GM18858 (cell line): ENCODE measurements around the gene TADA2B.

ENCODE experiments used
- ATAC-seq: cut with Tn5 transposase; IDR thresholded peaks from one replicate; pipeline ENCODE4 v1.9.1; 2021; ENCODE audit not compliant: unreplicated experiment

The TADA2B gene, protein sequence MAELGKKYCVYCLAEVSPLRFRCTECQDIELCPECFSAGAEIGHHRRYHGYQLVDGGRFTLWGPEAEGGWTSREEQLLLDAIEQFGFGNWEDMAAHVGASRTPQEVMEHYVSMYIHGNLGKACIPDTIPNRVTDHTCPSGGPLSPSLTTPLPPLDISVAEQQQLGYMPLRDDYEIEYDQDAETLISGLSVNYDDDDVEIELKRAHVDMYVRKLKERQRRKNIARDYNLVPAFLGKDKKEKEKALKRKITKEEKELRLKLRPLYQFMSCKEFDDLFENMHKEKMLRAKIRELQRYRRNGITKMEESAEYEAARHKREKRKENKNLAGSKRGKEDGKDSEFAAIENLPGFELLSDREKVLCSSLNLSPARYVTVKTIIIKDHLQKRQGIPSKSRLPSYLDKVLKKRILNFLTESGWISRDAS

GRCh38 chr4:7043284-7044136 is at the start of gene TADA2B:
Gene TADA2B, plus strand, starts transcription at chr4:7043372. Its CDS starts 208 bp downstream, at chr4:7043580.
- peak; percentile 18 for ATAC-seq

- no peak for ATAC-seq
Observed at GRCh38 chr4:6996481-6996880, 46.7 kb upstream of the TADA2B start.

DNA sequence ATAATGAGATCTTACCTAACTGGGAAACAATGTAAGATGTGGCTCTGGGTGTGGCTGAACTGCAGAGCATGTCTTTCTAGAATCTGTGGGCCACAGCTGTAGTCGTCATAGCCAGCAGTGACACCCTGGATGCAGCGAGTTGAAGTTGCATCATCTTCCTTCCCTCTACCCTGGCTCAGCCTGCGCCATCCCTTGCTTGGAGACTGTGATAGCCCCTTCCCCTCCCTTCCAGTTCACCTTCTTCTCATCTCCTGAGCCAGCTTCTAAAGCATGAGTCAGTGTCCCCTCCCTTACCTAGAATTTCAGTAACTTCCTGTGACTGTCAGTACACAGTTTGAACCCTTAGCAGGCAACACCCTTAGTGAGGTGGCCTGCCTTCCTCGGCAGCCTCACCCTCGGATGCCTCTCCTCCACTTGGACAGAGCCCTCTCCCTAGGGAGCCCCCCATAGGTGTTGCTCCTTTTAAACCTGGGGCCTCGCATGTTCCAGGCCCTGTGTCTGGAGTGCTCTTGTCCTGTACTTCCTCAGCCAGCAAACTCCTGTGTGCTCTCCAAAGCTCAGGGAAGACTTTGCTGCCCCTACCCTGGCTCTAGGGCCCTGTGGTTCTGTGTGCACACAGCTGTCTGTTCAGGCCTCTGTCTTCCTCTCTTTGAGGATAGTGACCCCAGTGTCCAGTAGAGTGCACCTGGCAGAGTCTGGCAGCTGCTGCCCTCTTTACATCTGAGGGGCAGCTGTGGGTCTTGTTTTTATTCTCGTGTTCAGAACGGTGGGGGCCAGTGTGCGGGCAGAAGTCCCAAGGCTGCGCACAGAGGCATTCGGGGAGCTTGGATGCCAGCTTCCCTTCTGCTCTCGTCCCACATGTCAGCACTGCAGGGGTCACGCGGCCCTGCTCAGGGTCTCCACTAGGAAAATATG is 43.7 kb upstream of the TADA2B start:
- ATAC-seq, result no peak

DNA sequence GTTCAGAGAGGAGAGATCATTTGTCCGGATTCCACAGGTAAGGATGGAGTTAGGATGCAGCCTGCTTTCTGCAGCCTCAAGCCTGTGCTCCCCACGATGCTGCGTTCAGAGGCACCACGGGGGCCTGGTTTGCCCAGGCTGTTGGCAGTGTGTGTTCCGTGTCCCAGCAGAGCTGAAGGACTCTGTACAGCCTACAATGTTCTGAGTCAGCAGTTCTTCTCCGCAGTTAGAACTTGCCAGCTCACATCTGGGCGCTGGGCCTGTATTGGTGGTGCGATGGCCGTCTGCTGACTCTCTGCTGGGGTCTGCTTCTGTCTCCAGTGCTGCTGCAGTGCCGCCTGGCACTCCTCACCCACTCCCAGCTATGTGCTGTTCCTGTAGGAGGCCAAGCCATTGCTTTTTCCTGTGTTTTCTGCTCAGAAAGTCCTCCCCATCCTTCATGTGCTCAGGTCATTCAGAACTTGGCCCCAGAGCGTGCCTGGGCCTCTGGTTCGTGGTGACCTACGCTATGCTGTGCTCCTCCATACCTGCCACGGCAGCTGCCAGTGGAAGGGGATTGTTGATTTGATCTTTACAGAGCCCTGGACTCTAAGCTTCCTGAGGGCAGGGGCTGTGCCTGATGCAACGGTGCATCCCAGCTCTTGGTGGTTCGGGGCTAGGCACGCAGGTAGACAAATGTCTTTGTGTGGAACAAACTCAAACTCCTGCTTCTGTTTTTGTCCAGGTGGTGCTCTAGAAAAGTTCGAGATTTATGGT is 42.6 kb upstream of the TADA2B start:
- ATAC-seq, result no peak

GRCh38 chr4:7001271-7001670 is 41.9 kb upstream of the TADA2B start:
- no peak for ATAC-seq

GRCh38 chr4:7002336-7002735 is 40.8 kb upstream of the TADA2B start:
- ATAC-seq, result no peak

DNA sequence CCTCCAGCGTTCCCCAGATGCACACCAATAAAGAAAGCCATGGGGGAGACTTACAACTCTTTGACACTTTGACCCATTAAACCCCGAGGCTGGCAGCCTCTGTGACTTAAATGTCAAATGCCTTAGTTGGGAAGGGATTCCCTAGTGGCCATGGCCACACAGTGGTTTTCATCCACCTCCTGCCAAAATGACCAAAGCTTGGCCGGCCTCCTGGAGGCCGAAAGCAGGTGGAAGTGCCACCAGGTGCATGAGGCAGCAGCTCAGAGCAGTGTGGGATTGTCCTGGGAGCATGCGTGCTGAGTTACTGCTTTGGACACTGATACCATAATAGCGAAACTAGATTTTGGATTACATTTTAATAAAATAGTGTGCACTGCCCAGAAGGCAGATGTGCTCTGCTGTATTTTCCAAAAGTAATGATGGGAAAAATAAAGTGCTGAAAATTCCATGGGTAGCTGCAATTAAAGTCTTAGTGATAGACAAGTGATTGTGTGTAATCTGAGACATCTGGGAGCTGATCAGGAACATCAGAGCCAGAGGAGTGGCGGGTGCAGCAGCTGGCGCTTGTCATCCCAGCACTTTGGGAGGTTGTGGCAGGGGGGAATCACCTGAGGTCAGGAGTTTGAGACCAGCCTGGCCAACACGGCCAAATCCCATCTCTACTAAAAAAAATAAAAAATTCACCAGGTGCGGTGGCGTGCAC is 39.8 kb upstream of the TADA2B start:
- no peak for ATAC-seq

DNA sequence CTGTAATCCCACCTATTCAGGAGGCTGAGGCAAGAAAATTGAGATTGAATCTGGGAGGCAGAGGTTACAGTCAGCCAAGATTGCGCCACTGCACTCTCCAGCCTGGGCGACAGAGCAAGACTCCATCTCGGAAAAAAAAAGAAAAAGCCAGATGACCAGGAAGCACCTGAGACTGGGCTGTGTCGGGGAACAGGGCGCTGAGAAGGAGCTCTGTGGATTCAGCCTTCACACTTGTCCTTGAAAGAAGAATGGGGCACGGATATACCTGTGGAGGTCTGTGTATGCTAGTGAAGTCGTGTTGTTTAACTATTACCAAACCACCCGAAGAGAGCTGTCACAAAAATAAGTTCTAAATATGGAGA is 39.3 kb upstream of the TADA2B start:
- no peak for ATAC-seq

DNA sequence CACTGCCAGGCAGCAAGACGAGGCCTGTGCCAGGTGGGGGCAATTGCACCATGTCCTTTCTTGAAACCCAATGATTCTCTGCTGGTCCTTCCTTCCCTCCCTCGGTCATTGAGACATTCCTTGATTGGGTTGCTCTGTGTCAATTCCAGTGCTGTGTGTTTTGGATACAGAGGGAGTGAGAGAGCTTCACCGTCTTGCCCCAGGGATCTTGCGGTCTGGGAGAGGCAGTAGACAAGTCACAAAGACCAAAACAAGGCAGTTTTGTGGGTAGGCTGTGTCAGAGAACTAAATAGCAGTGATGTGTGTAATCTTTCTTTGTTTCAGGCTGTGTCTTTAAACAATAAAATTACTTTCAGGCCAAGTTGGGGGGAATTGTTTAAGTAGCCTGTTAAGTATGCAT is 38.8 kb upstream of the TADA2B start:
- no peak for ATAC-seq

GRCh38 chr4:7005571-7005970 is 37.6 kb upstream of the TADA2B start:
- no peak for ATAC-seq

DNA sequence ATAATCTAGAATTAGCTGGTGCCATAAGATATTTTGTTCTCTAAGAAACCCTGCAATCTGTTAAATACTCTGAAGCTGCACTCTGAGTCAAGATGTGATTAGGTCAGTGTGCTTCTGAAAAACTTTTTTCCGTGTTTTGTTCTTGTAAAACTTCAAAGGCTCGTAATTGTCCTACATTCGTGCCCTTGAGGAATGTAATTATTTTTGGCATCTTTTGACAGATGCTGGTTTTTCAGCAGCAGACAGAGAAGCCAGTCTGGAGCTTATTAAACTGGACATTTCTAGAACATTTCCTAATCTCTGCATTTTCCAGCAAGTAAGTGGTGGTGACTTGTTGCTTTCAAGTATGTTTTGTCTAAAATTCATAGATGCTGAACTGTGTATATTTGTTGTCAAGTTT is 36.8 kb upstream of the TADA2B start:
- ATAC-seq, result no peak

DNA sequence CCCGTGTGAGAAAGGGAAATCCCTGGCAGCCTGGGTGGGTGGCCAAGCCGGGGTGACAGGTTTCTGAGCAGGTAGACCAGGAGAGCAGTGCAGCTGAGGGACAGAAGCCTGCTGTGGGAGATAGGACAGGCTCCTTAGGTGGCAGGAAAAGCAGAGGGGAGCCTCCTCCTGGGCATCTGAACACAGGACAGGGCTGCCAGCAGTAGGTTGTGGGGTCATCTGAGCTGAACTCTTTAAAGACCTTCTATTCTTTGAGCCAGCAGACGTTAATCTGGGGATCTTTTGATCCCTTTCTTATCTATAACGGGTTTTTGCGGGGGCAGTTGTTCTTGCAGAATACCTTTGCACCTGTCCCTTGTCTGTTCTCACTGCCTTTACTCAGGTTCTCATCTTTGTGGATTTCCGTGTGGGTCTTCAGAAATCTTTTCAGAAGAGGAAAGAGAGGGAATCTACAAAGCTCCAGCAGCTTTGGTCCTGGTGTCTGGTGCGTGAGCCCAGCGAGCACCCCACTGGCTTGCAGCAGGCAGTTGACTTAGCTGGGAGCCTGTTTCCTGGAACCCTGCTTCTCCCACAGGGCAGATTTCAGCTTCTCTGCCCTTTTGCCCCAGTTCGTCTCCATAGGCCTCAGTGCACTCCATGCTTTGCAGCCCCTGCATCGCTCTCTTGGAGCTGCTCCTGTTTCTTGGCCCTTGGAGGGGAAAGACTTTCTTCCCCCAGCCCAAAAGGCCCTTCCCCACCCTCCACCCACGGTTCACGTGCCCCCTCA is 35.8 kb upstream of the TADA2B start:
- ATAC-seq, result no peak

GRCh38 chr4:7007944-7008343 is 35.2 kb upstream of the TADA2B start:
- no peak for ATAC-seq

GRCh38 chr4:7009564-7009963 is 33.6 kb upstream of the TADA2B start:
- ATAC-seq, result no peak

GRCh38 chr4:7013175-7013574 is 30.0 kb upstream of the TADA2B start:
- no peak for ATAC-seq

- ATAC-seq, result no peak
Observed at GRCh38 chr4:7014815-7015214, 28.4 kb upstream of the TADA2B start.

DNA sequence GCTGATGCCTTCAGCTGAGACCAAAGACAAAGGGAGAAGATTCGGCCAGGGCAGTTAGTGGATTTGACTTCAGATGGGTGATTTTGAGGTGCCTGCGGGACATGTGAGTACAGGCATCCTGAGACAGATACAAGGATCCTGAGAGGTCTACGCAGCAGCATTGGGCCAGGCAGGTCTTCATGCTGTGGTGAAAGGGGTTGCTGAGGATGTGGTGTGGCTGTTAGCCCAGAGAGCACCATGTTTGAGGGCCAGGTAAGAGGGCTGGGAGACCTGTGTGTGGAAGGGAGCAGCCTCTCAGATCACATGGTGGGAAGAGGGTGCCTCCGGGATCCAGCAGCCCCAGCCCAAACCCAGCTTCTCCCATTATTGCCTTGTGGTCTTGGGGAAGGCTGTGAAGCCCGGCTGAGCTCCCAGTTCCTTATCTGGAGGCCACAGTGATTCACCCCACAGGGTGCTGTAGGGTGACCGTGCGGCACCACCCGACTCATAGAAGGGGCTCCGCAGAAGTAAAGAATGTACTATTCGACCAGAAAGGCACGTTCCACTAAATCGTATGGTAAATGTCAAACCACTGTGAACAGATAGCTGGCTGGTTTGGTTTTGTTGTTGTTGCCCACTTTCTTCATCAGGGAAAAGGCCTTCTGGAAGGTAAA is 27.7 kb upstream of the TADA2B start:
- ATAC-seq, result no peak

- no peak for ATAC-seq
Observed at GRCh38 chr4:7016086-7016485, 27.1 kb upstream of the TADA2B start.

DNA sequence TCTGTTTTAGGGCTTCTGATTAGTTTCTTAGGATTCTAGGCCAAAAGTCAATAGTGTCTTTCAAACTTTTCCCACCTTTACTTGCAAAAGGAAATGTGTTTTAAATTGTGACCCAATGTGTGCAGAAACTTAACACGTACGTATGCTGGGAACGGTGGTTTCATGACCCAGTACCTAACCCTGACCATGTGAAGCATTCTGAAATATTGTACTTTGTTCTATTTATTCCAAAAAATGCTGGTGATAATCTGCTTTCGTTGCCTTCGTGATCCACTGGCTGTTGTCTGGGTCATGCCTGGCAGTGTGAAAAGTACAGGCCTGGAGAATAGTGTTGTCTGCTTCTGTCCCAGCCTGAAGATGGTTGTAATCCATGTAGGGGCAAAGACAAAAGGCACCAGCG is 26.7 kb upstream of the TADA2B start:
- no peak for ATAC-seq
